ENCODE data around the gene PROC. TPM values are rescaled to one million over a fixed set of nuclear protein-coding genes. Genes with fewer than 3 reads are reported as not detected.
A peak's percentile ranks its signal among the peaks of the same experiment; 100 is the strongest.

The PROC gene
- total and polyA plus RNA-seq, 2 of the 8 experiments (the other 6 are each of a cell fraction or from before 2014, with no cell fraction given), result 1.5 to 1.6 TPM

DNA sequence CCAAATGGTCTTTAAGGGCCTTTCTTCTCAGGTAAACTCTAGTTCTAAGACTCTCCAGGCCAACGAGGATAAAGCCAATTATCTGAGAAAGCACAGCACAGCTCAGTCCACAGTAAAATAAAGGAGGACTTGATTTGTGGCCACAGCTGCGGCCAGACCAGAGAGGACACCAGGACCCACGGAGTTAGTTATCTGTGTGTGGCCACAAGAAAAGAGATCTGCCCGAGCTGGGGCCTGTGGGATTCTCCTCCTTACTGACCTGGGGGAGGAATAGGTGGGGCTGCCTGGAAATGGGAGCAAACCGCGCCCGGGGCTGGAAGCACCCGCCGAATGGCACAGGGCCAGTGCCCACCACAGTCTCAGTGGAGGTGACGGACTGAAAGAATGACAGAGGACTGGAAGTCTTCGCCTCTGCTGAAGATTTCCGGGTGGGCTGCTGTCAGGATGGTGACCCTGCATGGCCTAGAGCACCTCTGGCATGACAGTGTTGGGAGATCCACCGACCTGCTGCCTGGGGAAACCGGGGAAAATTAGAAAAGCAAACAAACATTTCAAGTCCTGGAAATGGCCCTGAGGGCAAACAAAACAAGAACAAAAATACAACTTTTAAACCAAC lies 13.3 kb downstream of the PROC start:
- Histone ChIP-seq H3K36me3 (ENCODE audit: control insufficient read depth in 2 of 4, insufficient read depth in 4 of 4, low read length in 3 of 4) (no peaks in the 10 kb centered on the region), H3K79me1 (ENCODE audit: low read depth, low read length) (no peaks in the 10 kb centered on the region), H4K91ac (replicated peaks; ENCODE audit: insufficient read length, low read length) (no peak overlapping the region), H2BK5ac (ENCODE audit: low read depth, low read length) (no peak overlapping the region), H2BK12ac (ENCODE audit: low read depth, low read length) (no peak overlapping the region), H2BK120ac (replicated peaks; ENCODE audit: low read depth, low read length) (no peak overlapping the region), H3K18ac (ENCODE audit: extremely low read depth, low read length) (no peak overlapping the region), H2AFZ (ENCODE audit: low read length) (no peak overlapping the region), H2AK5ac (ENCODE audit: low read depth, low read length) (no peak overlapping the region), H3K23me2 (ENCODE audit: low read depth, low read length) (no peaks in the 10 kb centered on the region), H3K56ac (replicated peaks; ENCODE audit: insufficient read length, low read depth, low read length) (no peak overlapping the region), H3K23ac (ENCODE audit: insufficient read length) (no peak overlapping the region), H3K9me3 (ENCODE audit: insufficient read depth in 2 of 2, low read depth in 1 of 2, low read length in 1 of 2) (no peaks in the 10 kb centered on the region), H4K8ac (ENCODE audit: extremely low read depth, insufficient read depth, low read length) (no peak overlapping the region), H4K20me1 (replicated peaks in 1 of 2; ENCODE audit: control insufficient read depth in 1 of 2, insufficient read depth in 2 of 2, low read length in 2 of 2) (no peaks in the 10 kb centered on the region), H2BK20ac (ENCODE audit: low read length) (no peak overlapping the region), H3K27me3 (replicated peaks in 1 of 4; ENCODE audit: control insufficient read depth in 3 of 4, extremely low read depth in 1 of 4, insufficient read depth in 3 of 4, low read length in 3 of 4) (no peaks in the 10 kb centered on the region), H3K79me2 (ENCODE audit: control insufficient read depth in 1 of 2, insufficient read depth in 2 of 2, low read length in 2 of 2) (no peaks in the 10 kb centered on the region), H4K5ac (ENCODE audit: insufficient read length, low read depth, low read length) (no peak overlapping the region), H3K4me2 (ENCODE audit: insufficient read depth in 1 of 2, low read depth in 2 of 2, low read length in 2 of 2) (no peak overlapping the region), H3K9ac (replicated peaks in 1 of 4; ENCODE audit: extremely low read depth in 1 of 4, low read depth in 3 of 4, low read length in 3 of 4) (no peak overlapping the region), H3K4me3 (ENCODE audit: extremely low read depth in 1 of 4, insufficient read depth in 2 of 4, low read depth in 3 of 4, low read length in 4 of 4) (no peak overlapping the region), H3K4ac (replicated peaks; ENCODE audit: insufficient read length, low read depth, low read length) (no peak overlapping the region), H3K14ac (ENCODE audit: insufficient read length) (no peak overlapping the region), H2BK15ac (ENCODE audit: low read length) (no peak overlapping the region), H3K27ac (ENCODE audit: low read depth, low read length) (no peak overlapping the region), H3K4me1 (replicated peaks in 1 of 4; ENCODE audit: control insufficient read depth in 3 of 4, insufficient read depth in 4 of 4, low read length in 3 of 4) (no peaks in the 10 kb centered on the region)
- DNase-seq (ENCODE audit: low read depth in 1 of 2, low spot score in 2 of 2), result peak in 1 of 2 experiments; percentile 24
- WGBS, 2 experiments (ENCODE audit: extremely low coverage in 1 of 2, insufficient coverage in 1 of 2, insufficient read length in 1 of 2, insufficient replicate concordance in 2 of 2, low coverage in 1 of 2, low lambda C conversion rate in 2 of 2, missing lambda C conversion rate in 1 of 2), result 85% methylated on average over 13 of the region's 14 CpGs; no CpG with 5 or more reads in 1 of the 2 experiments
- TF ChIP-seq SUZ12 (IDR thresholded peaks at IDR 0.05; ENCODE audit: low read length) (no peak), ZNF274 (IDR thresholded peaks at IDR 0.05; ENCODE audit: borderline replicate concordance, extremely low read depth, low read length) (no peak), BCL11A (IDR thresholded peaks at IDR 0.05; ENCODE audit: low read depth in 2 of 2, low read length in 2 of 2) (no peak), JUND (IDR thresholded peaks at IDR 0.05; ENCODE audit: low read length) (no peak), RFX5 (IDR thresholded peaks at IDR 0.05; ENCODE audit: borderline replicate concordance, low read depth, low read length) (no peak), SRF (IDR thresholded peaks at IDR 0.05; ENCODE audit: low read depth, low read length) (no peak), KDM5A (IDR thresholded peaks at IDR 0.05; ENCODE audit: low read length) (no peak), JUN (IDR thresholded peaks at IDR 0.05; ENCODE audit: low read depth, low read length) (no peak), EGR1 (IDR thresholded peaks at IDR 0.05; ENCODE audit: borderline replicate concordance, low read depth, low read length) (no peak), SIX5 (IDR thresholded peaks at IDR 0.05; ENCODE audit: low read depth, low read length) (no peak), CBX8 (IDR thresholded peaks at IDR 0.05; ENCODE audit: borderline replicate concordance, low read depth, low read length) (no peak)
- TF ChIP-seq, protein P1, sequence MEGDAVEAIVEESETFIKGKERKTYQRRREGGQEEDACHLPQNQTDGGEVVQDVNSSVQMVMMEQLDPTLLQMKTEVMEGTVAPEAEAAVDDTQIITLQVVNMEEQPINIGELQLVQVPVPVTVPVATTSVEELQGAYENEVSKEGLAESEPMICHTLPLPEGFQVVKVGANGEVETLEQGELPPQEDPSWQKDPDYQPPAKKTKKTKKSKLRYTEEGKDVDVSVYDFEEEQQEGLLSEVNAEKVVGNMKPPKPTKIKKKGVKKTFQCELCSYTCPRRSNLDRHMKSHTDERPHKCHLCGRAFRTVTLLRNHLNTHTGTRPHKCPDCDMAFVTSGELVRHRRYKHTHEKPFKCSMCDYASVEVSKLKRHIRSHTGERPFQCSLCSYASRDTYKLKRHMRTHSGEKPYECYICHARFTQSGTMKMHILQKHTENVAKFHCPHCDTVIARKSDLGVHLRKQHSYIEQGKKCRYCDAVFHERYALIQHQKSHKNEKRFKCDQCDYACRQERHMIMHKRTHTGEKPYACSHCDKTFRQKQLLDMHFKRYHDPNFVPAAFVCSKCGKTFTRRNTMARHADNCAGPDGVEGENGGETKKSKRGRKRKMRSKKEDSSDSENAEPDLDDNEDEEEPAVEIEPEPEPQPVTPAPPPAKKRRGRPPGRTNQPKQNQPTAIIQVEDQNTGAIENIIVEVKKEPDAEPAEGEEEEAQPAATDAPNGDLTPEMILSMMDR (IDR thresholded peaks at IDR 0.05; ENCODE audit: control extremely low read depth in 1 of 3, insufficient read depth in 1 of 3, low read depth in 1 of 3, low read length in 3 of 3), result no peak
- CTCF ChIA-PET (ENCODE audit: partially characterized antibody), result interaction anchor here (0.6 to 9.2 kb wide), 5 partner anchors 7 to 342 kb away, joined by 3 to 74 read pairs (median 12); partner anchors contain the start of gene PROC
- no peak for FAIRE-seq
- POLR2A ChIA-PET (ENCODE audit: partially characterized antibody), result no interaction called here
